Psoas muscle (tissue), 8 donors: Measurements from ENCODE around the gene HMCN2. TPM values are rescaled to one million over a fixed set of nuclear protein-coding genes. Genes with fewer than 3 reads are reported as not detected.
A peak's percentile ranks its signal among the peaks of the same experiment; 100 is the strongest.

ENCODE experiments used
- ATAC-seq, 4 donors: fragments of 200-7000 bp; cut with Tn5 transposase; one replicate each; pipeline ENCODE4 v1.9.1; 2020; ENCODE audit warnings: moderate library complexity in 3 of 4, mild to moderate bottlenecking in 2 of 4
- DNase-seq, 2 donors: peaks; one replicate each; pipeline ENCODE4 v3.0.0-alpha.2; 2020
- H3K27ac ChIP-seq: fragments of 200-600 bp; one replicate; pipeline ENCODE4 v1.8.0; 2022
- H3K27me3 ChIP-seq, 3 donors: fragments of 200-600 bp in 1 of 3; one replicate each; pipeline versions ENCODE4 v1.6.1 to v1.8.0; 2013 to 2022; ENCODE audit warnings: low read length in 2 of 3, mild to moderate bottlenecking in 2 of 3, moderate library complexity in 1 of 3; ENCODE audit not compliant: insufficient read depth in 3 of 3
- H3K36me3 ChIP-seq, 2 donors: fragments of 200-600 bp in 1 of 2; one replicate each; pipeline versions ENCODE4 v1.6.1 to v1.8.0; 2013 to 2022; ENCODE audit warnings: low read depth in 1 of 2, mild to moderate bottlenecking in 1 of 2, moderate library complexity in 1 of 2; ENCODE audit not compliant: insufficient read depth in 1 of 2
- H3K4me1 ChIP-seq: fragments of 200-600 bp; one replicate; pipeline ENCODE4 v1.8.0; 2022
- H3K4me3 ChIP-seq: fragments of 200-600 bp; one replicate; pipeline ENCODE4 v1.8.0; 2022; ENCODE audit warnings: mild to moderate bottlenecking
- H3K9me3 ChIP-seq: fragments of 200-600 bp; one replicate; pipeline ENCODE4 v1.8.0; 2022
- WGBS, 3 donors: extraction: QIAGEN DNeasy Blood & Tissue Kit; methylation state at CpG; one replicate each; pipeline versions ENCODE4 v1.1.6 to v1.1.7; 2013; 5-methylcytosine and 5-hydroxymethylcytosine counted together
- intact Hi-C, 2 donors: fragments of 100-400 bp; cut with DNase I; formaldehyde crosslinking; loops; one replicate each; pipeline versions ENCODE4 v1.11.0 to v1.14.2; 2022
- polyA plus RNA-seq, 3 donors: library from polyadenylated mRNA; stranded (reverse); fragments of 200-250 nt; gene quantifications; one replicate each; pipeline ENCODE4 v1.2.3, GENCODE V29; 2013
- total RNA-seq, 4 donors: library from RNA; stranded (reverse); fragmentation: NEBNext Ultra II Directional in 2 of 4; extraction: Animal tissue kit (Norgen Biotek cat#: 25700) in 2 of 4; gene quantifications; one replicate each; pipeline versions ENCODE4 v1.2.1 to v1.2.4, GENCODE V29; 2021 to 2023
- TF ChIP-seq, protein P1 (sequence below): fragments of 200-600 bp; IDR thresholded peaks from one replicate; pipeline ENCODE4 v1.8.0; 2022; ENCODE audit warnings: antibody characterized with exemption
- donor health status: healthy with polysubstance abuse.
- donor health status: DM: no; HTN: no; CAD: no; lungs with moderate emphysema.
- donor health status: Bipolar disorder and iron deficiency.
- donor health status: healthy.
- donor health status: DM: yes; HTN: yes; CAD: no.
- donor health status: DM: no; HTN: no; CAD: no.
- donor health status: DM: no; HTN: no; CAD: no.
- donor health status: DM: yes; HTN: yes; CAD: no.

HMCN2 gene
- total and polyA plus RNA-seq, 7 donors: 3.6 to 13.2 (median 6.7) TPM

DNA sequence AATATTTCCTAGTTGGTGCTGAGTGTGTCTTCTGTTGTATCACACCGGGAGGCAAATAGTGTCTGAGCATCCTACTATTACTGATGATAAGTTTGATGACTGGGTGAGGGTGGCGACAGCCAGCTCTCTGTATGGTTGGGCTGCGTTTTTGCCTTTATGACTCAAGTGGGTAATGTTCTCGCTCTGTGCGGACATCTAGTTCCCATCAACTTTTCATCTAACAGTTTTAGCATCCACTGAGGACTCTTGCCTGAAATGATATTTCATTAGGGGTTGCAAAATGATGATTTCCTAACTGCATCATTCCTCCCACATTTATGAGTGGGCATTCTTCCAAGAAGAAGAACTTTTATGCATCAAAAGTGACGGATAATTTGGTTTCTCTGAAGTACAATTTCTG lies 26.5 kb downstream of the HMCN2 start:
- no peaks in the 10 kb centered on the region for H3K4me1 ChIP-seq
- 49 to 65% (median 52%) methylated on average over 6 of the region's 6 CpGs for WGBS, 3 donors
- TF ChIP-seq, protein P1, sequence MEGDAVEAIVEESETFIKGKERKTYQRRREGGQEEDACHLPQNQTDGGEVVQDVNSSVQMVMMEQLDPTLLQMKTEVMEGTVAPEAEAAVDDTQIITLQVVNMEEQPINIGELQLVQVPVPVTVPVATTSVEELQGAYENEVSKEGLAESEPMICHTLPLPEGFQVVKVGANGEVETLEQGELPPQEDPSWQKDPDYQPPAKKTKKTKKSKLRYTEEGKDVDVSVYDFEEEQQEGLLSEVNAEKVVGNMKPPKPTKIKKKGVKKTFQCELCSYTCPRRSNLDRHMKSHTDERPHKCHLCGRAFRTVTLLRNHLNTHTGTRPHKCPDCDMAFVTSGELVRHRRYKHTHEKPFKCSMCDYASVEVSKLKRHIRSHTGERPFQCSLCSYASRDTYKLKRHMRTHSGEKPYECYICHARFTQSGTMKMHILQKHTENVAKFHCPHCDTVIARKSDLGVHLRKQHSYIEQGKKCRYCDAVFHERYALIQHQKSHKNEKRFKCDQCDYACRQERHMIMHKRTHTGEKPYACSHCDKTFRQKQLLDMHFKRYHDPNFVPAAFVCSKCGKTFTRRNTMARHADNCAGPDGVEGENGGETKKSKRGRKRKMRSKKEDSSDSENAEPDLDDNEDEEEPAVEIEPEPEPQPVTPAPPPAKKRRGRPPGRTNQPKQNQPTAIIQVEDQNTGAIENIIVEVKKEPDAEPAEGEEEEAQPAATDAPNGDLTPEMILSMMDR: no peak
- no peaks in the 10 kb centered on the region for H3K36me3 ChIP-seq
- no peaks in the 10 kb centered on the region for H3K9me3 ChIP-seq
- peak; percentile 25 to 66 (median 58) for ATAC-seq
- H3K27ac ChIP-seq: no peak overlapping the region
- peaks cover 0 to 38% (median 4%) of the 10 kb centered on the region in 3 donors for H3K27me3 ChIP-seq
- no peak overlapping the region for H3K4me3 ChIP-seq
- intact Hi-C loops: no loop called here
- no peak for DNase-seq

DNA sequence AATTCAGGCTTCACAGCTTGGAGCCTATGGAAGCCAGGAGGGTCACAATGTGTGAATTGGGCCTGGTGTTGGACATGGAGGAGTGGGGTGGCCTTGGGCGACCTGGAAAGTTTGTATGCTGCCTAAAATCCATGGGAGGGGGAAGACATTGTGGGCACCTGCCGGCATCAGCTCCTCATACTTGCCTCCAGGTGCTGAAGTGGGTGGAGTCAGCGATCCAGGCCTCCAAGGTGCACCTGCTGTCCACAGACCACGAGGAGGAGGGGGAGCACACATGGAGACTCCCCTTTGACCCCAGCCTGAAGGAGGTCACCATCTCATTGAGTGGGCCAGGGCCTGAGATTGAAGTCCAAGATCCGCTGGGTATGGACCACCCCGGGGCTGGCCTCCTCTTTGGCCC lies 29.1 kb downstream of the HMCN2 start:
- TF ChIP-seq, protein P1: no peak
- Histone ChIP-seq H3K4me1 (no peaks in the 10 kb centered on the region), H3K27ac (no peak overlapping the region), H3K36me3 (no peaks in the 10 kb centered on the region), H3K9me3 (no peaks in the 10 kb centered on the region), H3K27me3 (peaks cover 0 to 19% (median 0%) of the 10 kb centered on the region in 3 donors), H3K4me3 (no peak overlapping the region)
- no peak for ATAC-seq
- 75 to 87% (median 77%) methylated on average over 6 of the region's 6 CpGs for WGBS, 3 donors
- no peak for DNase-seq
- intact Hi-C loops: no loop called here

- DNase-seq: no peak
- H3K27me3 ChIP-seq: peaks cover 0 to 15% (median 4%) of the 10 kb centered on the region in 3 donors
- no peak overlapping the region for H3K27ac ChIP-seq
- 73 to 75% (median 74%) methylated on average over 11 of the region's 11 CpGs for WGBS, 3 donors
- ATAC-seq: no peak
- no peaks in the 10 kb centered on the region for H3K4me1 ChIP-seq
- H3K9me3 ChIP-seq: no peaks in the 10 kb centered on the region
- intact Hi-C loops: no loop called here
- H3K36me3 ChIP-seq: no peaks in the 10 kb centered on the region
- TF ChIP-seq, protein P1: no peak
- no peak overlapping the region for H3K4me3 ChIP-seq
These were observed 29.9 kb downstream of the HMCN2 start for GRCh38 chr9:130295431-130295830.

- no peak overlapping the region for H3K27ac ChIP-seq
- no peak overlapping the region for H3K4me3 ChIP-seq
- H3K36me3 ChIP-seq: no peaks in the 10 kb centered on the region
- no peaks in the 10 kb centered on the region for H3K9me3 ChIP-seq
- DNase-seq: no peak
- intact Hi-C loops: no loop called here
- no peak for ATAC-seq
- no peaks in the 10 kb centered on the region for H3K4me1 ChIP-seq
- TF ChIP-seq, protein P1: no peak
- peaks cover 0 to 21% (median 4%) of the 10 kb centered on the region in 3 donors for H3K27me3 ChIP-seq
- 72 to 84% (median 75%) methylated on average over 10 of the region's 10 CpGs for WGBS, 3 donors
These were observed 30.6 kb downstream of the HMCN2 start for GRCh38 chr9:130295945-130296782.

DNA sequence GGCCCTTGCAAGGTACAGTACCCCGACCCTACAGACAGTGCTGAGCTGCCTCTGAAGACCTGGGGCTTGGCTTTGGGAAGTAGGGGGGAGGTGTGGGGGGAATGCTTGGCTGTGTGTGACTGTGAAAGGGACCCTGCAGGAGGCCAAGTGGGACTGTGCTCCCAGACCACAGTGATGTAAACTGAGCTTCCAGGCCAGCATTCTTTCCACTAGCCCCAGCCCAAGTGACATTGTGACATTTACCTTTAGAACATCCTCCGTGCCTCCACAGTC lies 31.2 kb downstream of the HMCN2 start:
- ATAC-seq (no peak), DNase-seq (no peak)
- H3K4me3 ChIP-seq: no peak overlapping the region
- intact Hi-C loops: no loop called here
- H3K36me3 ChIP-seq: no peaks in the 10 kb centered on the region
- H3K9me3 ChIP-seq: no peaks in the 10 kb centered on the region
- TF ChIP-seq, protein P1: no peak
- WGBS, 3 donors: 46 to 73% (median 63%) methylated on average over 2 of the region's 2 CpGs
- peaks cover 0 to 27% (median 4%) of the 10 kb centered on the region in 3 donors for H3K27me3 ChIP-seq
- H3K27ac ChIP-seq: no peak overlapping the region
- no peaks in the 10 kb centered on the region for H3K4me1 ChIP-seq
